GM18498 (cell line): ENCODE results near the gene TAF6L.
"Not testable (repeated sequence)": the region's sequence is repeated elsewhere in the genome, so short reads cannot be mapped to it uniquely, and the experiment has no call there.

ENCODE experiments used
- ATAC-seq: cut with Tn5 transposase; IDR thresholded peaks from one replicate; pipeline ENCODE4 v1.9.1; 2021; ENCODE audit warnings: mild to moderate bottlenecking, moderate library complexity; ENCODE audit not compliant: unreplicated experiment

Gene TAF6L, protein sequence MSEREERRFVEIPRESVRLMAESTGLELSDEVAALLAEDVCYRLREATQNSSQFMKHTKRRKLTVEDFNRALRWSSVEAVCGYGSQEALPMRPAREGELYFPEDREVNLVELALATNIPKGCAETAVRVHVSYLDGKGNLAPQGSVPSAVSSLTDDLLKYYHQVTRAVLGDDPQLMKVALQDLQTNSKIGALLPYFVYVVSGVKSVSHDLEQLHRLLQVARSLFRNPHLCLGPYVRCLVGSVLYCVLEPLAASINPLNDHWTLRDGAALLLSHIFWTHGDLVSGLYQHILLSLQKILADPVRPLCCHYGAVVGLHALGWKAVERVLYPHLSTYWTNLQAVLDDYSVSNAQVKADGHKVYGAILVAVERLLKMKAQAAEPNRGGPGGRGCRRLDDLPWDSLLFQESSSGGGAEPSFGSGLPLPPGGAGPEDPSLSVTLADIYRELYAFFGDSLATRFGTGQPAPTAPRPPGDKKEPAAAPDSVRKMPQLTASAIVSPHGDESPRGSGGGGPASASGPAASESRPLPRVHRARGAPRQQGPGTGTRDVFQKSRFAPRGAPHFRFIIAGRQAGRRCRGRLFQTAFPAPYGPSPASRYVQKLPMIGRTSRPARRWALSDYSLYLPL

DNA sequence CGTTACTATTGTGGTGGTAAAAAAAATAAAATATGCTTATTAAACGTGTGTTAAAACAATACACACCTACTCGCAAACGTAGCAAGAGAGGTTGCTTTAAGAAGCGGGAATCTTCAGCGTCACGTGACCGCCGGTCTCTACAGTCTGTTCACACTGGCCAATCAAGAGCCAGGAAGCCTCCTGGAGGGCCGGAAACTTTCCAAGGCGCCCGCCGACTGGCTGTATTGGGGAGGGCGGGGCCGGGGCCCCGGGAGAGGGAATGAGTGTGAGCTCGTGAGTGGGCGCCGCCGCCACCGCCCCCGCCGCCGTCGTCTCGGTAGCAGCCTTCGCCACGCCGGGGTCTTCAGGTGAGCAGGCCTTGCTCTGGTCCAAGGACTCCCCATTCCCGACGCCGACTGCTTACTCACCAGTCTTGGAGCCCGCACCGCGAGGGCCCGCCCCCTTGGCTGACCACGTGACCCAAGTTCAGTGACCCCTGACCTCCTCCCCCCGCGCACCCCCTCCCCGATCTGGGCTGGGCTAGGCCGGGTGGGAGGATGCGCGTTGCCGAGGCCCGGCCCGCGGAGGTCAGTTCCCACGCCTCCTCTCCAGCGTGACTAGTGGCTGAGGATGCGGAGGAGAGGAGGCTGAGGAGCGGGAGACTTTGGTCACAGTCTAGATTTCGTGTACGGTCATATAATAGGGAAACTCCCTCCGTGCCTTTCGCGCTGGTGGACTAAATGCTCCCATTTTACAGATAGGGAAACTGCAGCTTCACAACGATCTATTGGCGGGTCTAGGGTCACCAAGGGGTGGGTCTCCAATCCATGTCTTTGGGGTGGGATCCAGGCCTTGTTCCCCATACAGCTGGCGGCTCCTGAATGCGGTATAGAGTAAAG, at the start of gene TAF6L:
TAF6L (plus strand) TSS at position 253 of the 878 bp plus-strand sequence. CDS start 4,388 bp downstream, outside the sequence.
- ATAC-seq, result peak; percentile 83

DNA sequence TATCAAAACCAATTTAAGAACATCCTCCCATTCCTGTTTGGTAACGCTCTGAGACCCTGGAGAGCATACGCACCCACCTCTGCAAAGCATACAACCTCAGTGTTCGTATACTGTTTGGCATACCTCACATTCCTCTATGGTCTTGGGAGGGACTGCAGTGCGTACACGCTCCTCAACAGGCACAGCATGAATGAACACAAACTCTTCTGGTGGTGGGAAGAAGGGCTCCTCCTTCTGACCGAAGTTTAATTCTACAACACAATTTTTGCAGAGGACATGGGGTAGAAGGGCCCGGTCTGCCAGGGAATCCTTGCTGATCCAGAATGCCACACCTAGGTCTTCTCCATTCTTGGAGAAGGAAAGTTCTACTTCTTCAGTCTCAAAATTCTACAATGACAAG, 49.2 kb upstream of the TAF6L start:
- ATAC-seq, result no peak

DNA sequence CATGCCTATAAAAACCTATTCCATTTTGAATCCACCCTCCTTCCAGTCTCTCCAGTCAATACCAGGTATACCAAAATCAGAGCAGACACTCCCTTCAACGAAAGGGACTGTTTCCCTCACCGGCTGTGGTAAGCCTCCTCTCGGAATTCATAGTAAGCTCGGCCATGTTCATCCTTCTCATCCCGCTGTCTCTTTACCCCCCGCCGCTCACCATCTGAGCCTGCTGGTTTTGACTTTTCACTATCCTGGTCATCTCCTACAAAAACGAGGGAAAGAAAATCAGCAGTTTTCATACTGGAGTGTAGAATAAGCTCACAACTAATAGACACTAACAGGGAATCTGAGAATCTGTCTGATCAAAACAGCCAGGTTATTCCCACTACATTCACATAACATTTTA, 47.0 kb upstream of the TAF6L start:
- ATAC-seq, result no peak

DNA sequence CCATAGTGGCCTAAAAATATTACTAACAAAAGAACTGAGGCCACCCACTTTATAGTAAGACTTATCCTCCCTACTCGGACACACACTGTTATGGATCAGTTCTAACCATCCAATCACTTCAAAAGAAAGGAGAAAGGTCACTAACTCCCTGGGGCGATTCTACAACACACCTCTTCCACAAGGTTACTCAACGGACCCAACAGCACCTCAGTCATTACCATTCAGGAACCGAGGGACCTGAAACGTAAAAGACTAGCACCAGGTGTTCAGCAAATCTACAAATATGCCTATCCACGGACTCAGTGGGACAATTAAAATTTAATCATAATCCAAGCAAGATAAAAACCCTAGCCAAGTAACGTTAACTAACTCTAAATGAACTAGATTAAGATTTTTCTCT, 45.5 kb upstream of the TAF6L start:
- ATAC-seq, result no peak

DNA sequence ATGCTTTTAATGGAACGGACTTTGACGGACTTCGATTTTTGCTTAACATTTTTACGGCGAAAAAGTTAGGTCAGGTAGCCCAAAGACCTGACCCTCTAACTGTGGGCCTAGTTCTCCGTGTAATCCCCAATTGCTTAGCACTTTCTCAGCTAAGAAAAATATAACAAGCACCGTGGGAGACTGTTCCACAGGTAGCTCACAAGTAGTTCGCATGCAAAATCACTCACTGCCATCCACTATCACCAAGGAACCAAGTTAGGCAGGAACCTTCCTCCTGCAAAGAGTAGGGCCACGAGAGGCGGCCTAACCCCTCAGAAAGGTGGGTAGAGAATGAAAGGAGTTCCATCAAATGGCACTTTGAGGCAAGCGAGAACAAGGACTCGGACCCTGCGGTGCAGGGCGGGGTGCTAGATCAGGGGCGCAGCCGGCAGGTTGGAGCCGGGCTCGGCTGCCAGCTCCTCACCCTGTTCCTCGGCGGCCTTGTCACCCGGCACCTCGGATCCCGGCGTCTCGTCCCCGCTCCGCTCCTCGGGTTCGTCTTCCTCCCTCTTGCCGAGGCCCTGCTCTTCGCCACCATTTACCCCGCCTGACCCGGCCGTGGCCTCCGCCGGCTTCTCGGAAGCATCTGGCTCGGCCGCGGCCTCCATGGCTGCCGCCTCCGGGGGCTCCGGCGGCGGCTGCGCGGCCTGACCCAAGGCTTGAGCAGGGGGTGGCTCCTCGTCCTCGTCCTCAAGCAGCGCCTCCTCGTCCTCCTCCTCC, 44.9 kb upstream of the TAF6L start:
- ATAC-seq, result peak; percentile 5

DNA sequence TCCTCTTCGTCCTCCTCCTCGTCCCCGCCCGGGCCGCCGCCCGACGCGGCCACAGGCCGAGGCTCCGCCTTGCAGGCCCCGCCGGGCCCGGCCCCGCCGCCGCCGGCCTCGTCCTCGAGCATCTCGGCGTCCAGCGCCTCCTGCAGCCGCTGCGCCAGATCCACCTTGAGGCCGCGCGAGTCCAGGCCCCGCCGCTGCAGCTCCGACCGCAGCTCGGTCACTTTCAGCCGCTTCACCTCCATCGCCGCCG, 44.4 kb upstream of the TAF6L start:
- ATAC-seq, result no peak

DNA sequence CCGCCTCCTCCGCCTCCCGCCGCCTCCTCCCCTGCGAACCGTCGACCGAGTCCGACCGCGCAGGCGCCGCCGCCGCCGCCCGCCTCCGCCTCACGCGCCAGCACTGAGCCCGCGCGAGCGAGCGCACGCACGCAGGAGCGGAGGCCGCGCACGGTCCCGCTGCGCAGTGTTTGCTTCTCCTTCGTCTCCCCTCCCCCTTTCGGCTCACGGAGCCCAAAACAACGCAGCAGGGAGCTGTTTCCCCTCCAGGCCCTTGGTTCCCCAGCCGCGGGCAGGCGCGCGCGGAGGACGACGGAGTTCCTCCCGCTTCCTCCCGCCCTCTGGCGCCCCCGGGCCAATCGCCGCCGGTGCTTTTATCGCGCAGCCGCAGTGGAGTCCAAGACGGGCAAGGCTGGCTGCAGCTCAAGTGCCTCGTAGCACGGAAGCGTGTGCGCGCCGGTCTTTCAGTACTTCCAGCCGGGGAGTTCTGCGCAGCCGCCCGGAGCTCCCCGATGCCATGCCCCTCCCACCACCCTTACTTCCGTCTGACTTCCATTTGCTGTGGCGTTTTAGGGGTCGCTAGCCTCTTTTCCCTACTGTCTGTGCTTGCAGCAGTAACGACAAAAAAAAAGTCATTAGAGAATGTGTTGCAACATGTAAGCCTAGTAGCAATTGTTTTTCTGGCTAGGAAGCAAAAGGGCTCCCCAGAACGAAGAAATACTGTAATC, 43.9 kb upstream of the TAF6L start, which contains the start of gene HNRNPUL2:
HNRNPUL2 (minus strand) TSS at position 293 of the 707 bp plus-strand sequence. CDS start 301 bp downstream, outside the sequence.
- ATAC-seq, result peak; percentile 76

DNA sequence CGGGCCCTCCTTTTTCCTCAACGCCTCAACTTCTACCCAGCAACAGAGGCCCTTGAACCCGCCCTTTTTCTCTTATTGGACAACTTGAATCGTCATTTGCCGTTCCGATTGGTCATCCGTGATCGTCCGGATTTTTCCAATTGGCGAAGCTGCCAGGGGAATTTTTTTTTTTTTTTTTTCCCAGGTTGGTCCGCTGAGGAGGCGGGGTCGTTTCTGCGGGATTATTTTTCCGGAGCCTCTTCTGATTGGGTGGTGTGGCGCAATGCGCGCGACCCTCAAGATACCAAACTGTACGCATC, 43.4 kb upstream of the TAF6L start:
- peak; percentile 52 for ATAC-seq

DNA sequence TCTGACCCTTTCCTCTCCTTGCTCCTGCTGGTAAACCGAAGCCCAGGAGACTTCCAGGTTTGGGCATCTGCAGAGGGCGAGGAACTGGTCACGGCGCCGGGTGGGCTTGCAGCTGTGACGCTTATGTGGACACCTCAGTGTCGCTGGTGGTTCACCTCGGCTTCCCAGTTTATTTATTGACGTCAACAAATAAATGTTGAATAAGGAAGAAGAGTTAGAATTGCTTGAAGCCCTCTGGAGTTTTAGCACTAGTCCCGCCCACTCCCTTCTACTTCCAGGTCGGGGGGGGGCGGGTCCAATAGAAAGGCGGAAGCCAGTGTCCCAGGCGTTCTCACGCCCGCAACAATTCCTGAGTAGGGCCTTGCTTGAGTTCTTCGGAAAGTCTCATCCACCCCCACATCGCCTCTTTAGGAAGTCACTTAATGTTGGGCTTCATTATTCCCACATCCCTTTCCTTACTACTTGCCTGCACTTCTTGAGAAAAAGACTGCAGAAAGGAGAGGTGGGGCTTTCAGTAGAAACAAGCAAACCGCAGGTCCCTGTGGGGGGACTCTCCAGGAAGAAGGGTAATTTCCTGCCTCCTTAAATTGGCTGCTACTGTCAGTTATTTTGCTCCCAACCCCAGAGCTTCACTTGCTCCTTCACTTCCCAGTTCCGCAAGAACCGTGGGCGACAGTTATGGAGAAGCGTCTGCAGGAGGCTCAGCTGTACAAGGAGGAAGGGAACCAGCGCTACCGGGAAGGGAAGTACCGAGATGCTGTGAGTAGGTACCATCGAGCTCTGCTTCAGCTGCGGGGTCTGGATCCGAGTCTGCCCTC, 42.8 kb upstream of the TAF6L start, which contains the start of gene TTC9C:
TTC9C (plus strand) TSS at position 316 of the 818 bp plus-strand sequence; CDS start at position 679, 363 bp downstream.
- peak; percentile 25 for ATAC-seq

DNA sequence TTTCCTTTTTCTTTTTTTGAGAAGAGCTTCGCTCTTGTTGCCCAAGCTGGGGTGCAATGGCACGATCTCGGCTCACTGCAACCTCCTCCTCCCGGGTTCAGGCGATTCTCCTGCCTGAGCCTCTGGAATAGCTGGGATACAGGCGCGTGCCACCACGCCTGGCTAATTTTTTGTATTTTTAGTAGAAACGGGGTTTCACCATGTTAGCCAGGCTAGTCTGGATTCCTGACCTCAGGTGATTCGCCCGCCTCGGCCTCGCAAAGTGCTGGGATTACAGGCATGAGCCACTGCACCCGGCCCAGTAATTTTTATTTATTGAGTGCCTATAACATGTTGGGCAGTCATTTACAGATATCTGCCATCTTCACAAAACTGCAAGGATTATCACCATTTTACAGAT, 41.1 kb upstream of the TAF6L start:
- not testable (repeated sequence) for ATAC-seq

DNA sequence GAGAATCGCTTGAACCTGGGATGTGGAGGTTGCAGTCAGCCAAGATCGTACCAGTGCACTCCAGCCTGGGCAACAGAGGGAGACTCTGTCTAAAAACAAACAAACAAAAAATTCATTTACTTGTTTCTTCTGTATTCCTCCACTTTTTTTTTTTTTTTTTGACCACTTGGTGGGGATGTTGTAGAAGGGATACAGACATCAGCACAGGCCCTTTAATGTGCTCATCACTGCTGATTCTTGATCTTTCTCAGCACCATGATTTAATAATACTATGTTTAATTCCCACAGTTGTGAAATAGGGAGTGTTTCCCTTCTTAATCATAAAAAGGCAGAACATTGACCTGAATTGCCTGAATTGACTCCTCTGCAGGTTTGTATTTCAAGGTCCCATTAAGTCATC, 38.4 kb upstream of the TAF6L start:
- ATAC-seq, result no peak

DNA sequence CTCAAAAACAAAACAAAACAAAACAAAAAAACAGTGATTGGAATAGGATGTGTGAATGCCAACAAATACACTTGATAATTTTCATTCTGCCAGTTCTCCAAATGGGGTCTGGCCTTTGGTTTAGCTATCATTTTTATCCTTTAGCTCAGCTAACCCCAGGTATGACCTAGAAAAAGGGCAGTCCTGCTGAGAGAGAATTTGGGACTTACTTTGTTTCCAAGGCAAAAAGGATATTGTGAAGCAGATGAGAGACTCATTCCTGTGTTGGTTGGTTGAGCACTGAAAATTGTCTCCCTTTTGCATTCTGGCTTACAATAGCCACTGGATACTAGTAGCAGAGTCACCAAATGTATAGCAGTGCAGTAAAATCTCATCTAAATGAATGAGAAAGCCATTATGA, 34.0 kb upstream of the TAF6L start:
- ATAC-seq, result no peak

DNA sequence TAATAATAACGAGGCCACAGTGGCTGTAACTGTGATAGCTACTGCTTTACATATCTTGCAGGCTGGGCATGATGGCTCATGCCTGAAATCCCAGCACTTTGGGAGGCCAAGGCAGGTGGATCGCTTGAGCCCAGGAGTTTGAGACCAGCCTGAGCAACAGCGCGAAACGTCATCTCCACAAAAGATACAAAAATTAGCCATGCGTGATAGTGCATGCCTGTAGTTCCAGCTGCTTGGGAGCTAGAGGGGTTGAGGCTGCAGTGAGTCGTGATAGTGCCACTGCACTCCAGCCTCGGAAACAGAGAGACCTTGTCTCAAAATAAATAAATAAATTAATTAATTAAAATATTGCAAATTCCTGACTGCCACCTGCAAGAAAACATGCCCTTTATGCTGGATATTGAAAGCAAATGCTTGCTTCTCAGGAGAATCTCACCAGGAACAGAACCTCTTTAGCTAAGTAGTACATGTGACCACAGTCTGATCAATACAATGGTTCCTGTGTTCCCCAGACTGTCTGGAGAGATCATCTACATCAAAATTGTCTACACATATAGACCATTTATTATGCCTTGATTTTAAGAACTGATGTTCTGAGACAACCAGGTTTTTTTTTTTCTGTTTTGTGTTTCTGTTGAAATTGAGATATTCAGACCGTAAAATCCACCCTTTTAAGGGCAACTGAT, 23.6 kb upstream of the TAF6L start:
- ATAC-seq, result no peak

DNA sequence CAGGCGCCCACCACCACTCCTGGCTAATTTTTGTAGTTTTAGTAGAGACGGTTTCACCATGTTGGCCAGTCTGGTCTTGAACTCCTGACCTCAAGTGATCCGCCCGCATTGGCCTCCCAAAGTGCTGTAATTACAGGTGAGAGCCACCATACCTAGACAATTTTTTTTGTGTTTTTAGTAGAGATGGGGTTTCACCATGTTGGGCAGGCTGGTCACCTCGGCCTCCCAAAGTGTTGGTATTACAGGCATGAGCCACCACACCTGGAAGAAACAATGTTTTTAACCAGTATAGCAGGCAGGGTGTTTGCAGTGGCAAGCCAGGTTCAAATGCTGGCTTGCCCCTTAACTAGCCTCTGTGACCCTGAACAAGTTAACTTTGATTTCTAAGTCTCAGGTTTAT, 21.3 kb upstream of the TAF6L start:
- ATAC-seq, result not testable (repeated sequence)

DNA sequence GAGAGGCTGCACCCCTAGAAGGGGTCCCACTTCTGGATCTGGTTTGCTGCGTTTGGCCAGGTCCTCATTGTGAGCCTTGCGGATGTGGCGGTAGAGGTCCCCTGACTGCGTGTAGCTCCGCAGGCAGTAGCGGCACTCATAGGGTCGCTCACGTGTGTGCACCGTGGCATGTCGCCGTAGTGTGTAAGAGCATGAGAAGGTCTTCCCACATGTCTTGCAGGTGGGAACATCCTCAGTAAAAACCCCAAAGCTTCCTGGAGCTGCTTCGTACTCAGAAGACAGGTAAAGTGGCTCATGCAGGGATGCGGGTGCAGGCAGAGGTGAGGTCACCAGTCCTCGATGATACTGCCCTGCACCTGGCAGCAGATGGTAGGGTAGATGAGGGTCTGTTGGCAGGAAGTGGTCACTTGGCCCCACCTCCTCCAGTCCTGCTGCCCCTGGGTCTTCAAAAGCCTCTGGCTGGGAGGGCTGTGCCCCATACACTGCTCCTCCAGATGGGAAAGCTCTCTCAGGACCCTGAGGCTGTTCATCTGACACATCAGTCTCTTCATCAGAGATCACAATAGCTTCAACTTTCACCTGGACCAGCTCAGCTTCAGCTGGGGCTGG, 18.9 kb upstream of the TAF6L start:
- ATAC-seq, result no peak

DNA sequence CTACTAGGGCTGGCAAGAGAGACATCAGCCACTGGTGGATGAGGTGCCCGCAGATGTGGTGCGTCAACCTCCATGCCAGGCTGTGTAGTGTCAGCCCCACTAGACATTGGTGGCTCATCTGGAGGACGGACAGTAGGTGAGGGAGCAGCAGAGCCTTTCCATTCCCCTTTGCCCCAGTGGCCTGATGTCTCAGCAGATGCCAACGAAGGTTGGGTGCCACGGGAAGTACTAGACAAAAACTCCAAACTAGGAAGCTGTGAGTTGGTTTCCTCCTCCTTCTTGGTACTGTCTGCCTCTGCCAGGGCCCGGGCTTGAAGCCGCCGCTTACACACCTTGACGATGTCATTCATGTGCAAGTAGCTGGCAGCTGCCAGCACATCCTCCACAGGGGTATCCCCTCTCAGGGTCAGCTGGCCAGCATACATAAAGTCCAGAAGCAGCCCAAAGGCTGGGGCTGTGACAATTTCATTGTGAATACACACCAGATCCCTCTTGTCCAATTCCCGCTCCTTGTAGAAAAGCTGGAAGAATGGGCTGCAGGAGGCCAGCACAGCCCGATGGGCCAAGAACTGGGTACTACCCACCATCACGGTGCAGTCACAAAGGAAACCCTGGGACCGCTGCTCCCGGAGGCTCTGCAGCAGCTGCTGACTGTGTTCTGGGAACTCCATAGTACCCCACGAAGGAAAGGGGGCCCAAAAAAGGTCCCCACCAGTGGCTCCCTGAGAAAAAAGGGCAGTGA, 18.0 kb upstream of the TAF6L start:
- peak; percentile 2 for ATAC-seq

DNA sequence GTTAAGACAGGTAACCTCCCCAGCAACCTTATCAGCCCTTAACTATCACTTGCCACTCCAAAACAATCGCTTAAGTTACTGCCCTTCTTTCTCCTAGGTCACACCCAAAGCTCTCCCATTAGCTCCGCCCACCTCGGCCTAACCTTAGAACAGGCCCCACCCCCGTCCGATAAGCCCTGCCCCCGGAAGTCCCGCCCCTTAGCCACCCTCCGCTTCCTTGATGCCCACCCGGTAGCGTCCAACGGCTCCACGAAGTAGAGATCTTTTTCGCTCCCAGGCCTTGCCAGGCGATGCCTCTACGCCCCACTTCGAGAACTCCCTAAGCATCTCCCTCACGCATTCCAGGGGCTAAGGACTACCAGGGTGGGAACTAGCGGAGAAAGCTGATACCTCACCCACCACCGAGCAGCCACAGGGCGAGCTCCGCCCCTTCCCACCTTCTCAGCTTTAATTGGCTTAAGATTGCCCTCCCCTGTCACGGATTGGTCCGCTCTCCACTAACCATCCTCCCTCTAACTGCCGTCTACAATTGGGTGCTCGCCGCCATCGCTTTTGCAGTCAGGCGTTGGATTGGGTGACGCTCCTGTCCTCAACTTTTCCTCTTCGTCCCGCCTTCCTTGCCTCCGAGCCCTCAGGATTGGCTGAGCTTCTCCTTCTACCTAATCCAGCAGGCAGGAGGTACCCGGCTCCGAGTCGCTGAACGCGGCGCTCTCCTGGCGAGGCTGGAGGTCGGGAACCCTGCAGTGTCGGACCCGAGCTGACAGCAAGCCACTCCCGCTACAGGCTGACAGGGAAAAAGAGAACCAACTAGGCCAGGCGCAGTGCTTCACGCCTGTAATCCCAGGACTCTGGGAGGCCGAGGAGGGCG, 17.2 kb upstream of the TAF6L start, which contains the start of gene ZBTB3:
ZBTB3 (minus strand) TSS at position 425 of the 868 bp plus-strand sequence. CDS start 496 bp downstream, outside the sequence.
- peak; percentile 94 for ATAC-seq
